SK-N-SH treated with all-trans-retinoic acid at 6 μM for 48 hours (cell line): ENCODE measurements around the gene CYP3A5.
"Not testable (repeated sequence)": the region's sequence is repeated elsewhere in the genome, so short reads cannot be mapped to it uniquely, and the experiment has no call there.

Source experiments
- ATAC-seq: fragments of 200-7000 bp; cut with Tn5 transposase; 3 replicates; pipeline ENCODE4 v1.9.1; 2020; ENCODE audit warnings: mild to moderate bottlenecking, moderate library complexity
- ARNTL ChIP-seq: fragments of 450-650 bp; formaldehyde crosslinking; IDR thresholded peaks from 2 replicates; pipeline ENCODE4 v1.5.0; 2020; ENCODE audit warnings: low read depth, mild to moderate bottlenecking, moderate library complexity, borderline replicate concordance
- BACH2 ChIP-seq: fragments of 250-450 bp; sonication (Bioruptor Pico); IDR thresholded peaks from 2 replicates; pipeline ENCODE4 v1.9.0; 2021; ENCODE audit warnings: mild to moderate bottlenecking, borderline replicate concordance
- CSDC2 ChIP-seq: fragments of 250-450 bp; sonication (Bioruptor Pico); IDR thresholded peaks from 2 replicates; pipeline ENCODE4 v1.5.0; 2020; ENCODE audit warnings: mild to moderate bottlenecking, moderate library complexity
- CSRNP3 ChIP-seq: fragments of 250-450 bp; sonication (Bioruptor Pico); IDR thresholded peaks from 2 replicates; pipeline ENCODE4 v1.5.1; 2021; ENCODE audit warnings: mild to moderate bottlenecking, moderate library complexity
- GLIS3 ChIP-seq: fragments of 250-450 bp; sonication (Bioruptor Pico); IDR thresholded peaks from 2 replicates; pipeline ENCODE4 v1.5.0; 2020; ENCODE audit warnings: mild to moderate bottlenecking, moderate library complexity
- ISL1 ChIP-seq: fragments of 250-450 bp; sonication (Bioruptor Pico); IDR thresholded peaks from 2 replicates; pipeline ENCODE4 v2.1.2; 2022; ENCODE audit warnings: mild to moderate bottlenecking, moderate library complexity
- OSR1 ChIP-seq: fragments of 250-450 bp; sonication (Bioruptor Pico); IDR thresholded peaks from 2 replicates; pipeline ENCODE4 v1.8.0; 2022; ENCODE audit warnings: moderate library complexity, mild to moderate bottlenecking, inconsistent platforms
- PATZ1 ChIP-seq: fragments of 250-450 bp; sonication (Bioruptor Pico); IDR thresholded peaks from 2 replicates; pipeline ENCODE4 v1.8.0; 2020; ENCODE audit warnings: mild to moderate bottlenecking, moderate library complexity, borderline replicate concordance
- PPARA ChIP-seq: fragments of 250-450 bp; sonication (Bioruptor Pico); IDR thresholded peaks from 2 replicates; pipeline ENCODE4 v1.5.0; 2020; ENCODE audit warnings: mild to moderate bottlenecking, borderline replicate concordance
- RARB ChIP-seq: fragments of 250-450 bp; sonication (Bioruptor Pico); IDR thresholded peaks from 2 replicates; pipeline ENCODE4 v1.8.0; 2021; ENCODE audit warnings: mild to moderate bottlenecking, moderate library complexity
- SNAI2 ChIP-seq: fragments of 250-450 bp; sonication (Bioruptor Pico); IDR thresholded peaks from 2 replicates; pipeline ENCODE4 v1.5.0; 2020; ENCODE audit warnings: mild to moderate bottlenecking, moderate library complexity
- TCF4 ChIP-seq: fragments of 250-450 bp; sonication (Bioruptor Pico); IDR thresholded peaks from 2 replicates; pipeline ENCODE4 v1.8.0; 2021; ENCODE audit warnings: mild to moderate bottlenecking, moderate library complexity, borderline replicate concordance
- TOX ChIP-seq: fragments of 250-450 bp; sonication (Bioruptor Pico); IDR thresholded peaks from 2 replicates; pipeline ENCODE4 v1.8.0; 2021; ENCODE audit warnings: mild to moderate bottlenecking, moderate library complexity, borderline replicate concordance
- ZC3H10 ChIP-seq: fragments of 250-450 bp; sonication (Bioruptor Pico); IDR thresholded peaks from 2 replicates; pipeline ENCODE4 v1.5.1; 2021; ENCODE audit warnings: mild to moderate bottlenecking, moderate library complexity
- ZFP3 ChIP-seq: fragments of 250-450 bp; sonication (Bioruptor Pico); IDR thresholded peaks from 2 replicates; pipeline ENCODE4 v1.5.0; 2020; ENCODE audit warnings: mild to moderate bottlenecking, moderate library complexity
- ZNF565 ChIP-seq: fragments of 450-650 bp; formaldehyde crosslinking; conservative IDR thresholded peaks from 2 replicates; pipeline ENCODE4 v1.5.0; 2020; ENCODE audit warnings: low read depth, mild to moderate bottlenecking, moderate library complexity
- ZNF70 ChIP-seq: fragments of 450-650 bp; formaldehyde crosslinking; IDR thresholded peaks from 2 replicates; pipeline ENCODE4 v1.5.0; 2020; ENCODE audit warnings: mild to moderate bottlenecking, moderate library complexity
- ZNF8 ChIP-seq: fragments of 450-650 bp; formaldehyde crosslinking; IDR thresholded peaks from 2 replicates; pipeline ENCODE4 v1.5.0; 2020; ENCODE audit warnings: mild to moderate bottlenecking, moderate library complexity
- TF ChIP-seq, protein P1 (sequence below): fragments of 250-450 bp; sonication (Bioruptor Pico); IDR thresholded peaks from 2 replicates; pipeline ENCODE4 v1.8.0; 2021; ENCODE audit warnings: low read depth, mild to moderate bottlenecking, moderate library complexity, borderline replicate concordance
- TF ChIP-seq, protein P2 (sequence below): fragments of 250-450 bp; sonication (Bioruptor Pico); IDR thresholded peaks from 2 replicates; pipeline ENCODE4 v1.5.1; 2020; ENCODE audit warnings: low read depth, mild to moderate bottlenecking, moderate library complexity

The CYP3A5 gene

GRCh38 chr7:99653754-99654153 lies 26.0 kb downstream of the CYP3A5 start:
- ATAC-seq = no peak
- TF ChIP-seq, protein P1, sequence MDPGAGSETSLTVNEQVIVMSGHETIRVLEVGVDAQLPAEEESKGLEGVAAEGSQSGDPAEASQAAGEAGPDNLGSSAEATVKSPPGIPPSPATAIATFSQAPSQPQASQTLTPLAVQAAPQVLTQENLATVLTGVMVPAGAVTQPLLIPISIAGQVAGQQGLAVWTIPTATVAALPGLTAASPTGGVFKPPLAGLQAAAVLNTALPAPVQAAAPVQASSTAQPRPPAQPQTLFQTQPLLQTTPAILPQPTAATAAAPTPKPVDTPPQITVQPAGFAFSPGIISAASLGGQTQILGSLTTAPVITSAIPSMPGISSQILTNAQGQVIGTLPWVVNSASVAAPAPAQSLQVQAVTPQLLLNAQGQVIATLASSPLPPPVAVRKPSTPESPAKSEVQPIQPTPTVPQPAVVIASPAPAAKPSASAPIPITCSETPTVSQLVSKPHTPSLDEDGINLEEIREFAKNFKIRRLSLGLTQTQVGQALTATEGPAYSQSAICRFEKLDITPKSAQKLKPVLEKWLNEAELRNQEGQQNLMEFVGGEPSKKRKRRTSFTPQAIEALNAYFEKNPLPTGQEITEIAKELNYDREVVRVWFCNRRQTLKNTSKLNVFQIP (CRISPR knock-in tag) = no peak
- no peak for TF ChIP-seq ZC3H10
- no peak for TF ChIP-seq ZNF8 (CRISPR knock-in tag)
- no peak for TF ChIP-seq ISL1 (CRISPR knock-in tag)
- TF ChIP-seq BACH2 (CRISPR knock-in tag) = no peak
- no peak for TF ChIP-seq ZNF70 (CRISPR knock-in tag)
- no peak for TF ChIP-seq PATZ1

GRCh38 chr7:99653269-99653668 lies 26.5 kb downstream of the CYP3A5 start:
- not testable (repeated sequence) for ATAC-seq

DNA sequence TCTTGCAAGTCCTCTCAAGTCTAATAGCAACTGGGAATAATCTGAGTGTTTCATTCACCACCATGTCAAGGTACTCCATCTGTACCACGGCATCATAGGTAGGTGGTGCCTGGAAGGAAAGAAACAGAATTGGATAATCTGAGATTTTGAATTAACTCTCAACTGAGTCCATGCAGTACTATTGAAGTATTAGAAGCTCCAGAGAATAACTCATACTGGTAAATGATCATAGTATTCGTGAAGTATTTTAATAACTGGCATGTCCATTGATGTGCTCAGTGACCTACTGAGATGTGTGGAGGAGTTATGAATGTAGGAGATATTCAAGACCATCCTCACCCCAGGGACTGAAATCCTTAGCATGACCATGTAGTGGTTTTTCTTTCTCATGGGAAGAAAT lies 27.1 kb downstream of the CYP3A5 start:
- no peak for ATAC-seq
- TF ChIP-seq TCF4 (no peak), ZNF8 (CRISPR knock-in tag) (no peak), ZC3H10 (no peak), BACH2 (CRISPR knock-in tag) (no peak), ZNF70 (CRISPR knock-in tag) (no peak), PPARA (CRISPR knock-in tag) (no peak), GLIS3 (CRISPR knock-in tag) (no peak), RARB (CRISPR knock-in tag) (no peak), PATZ1 (no peak), ZNF565 (CRISPR knock-in tag) (no peak), CSRNP3 (CRISPR knock-in tag) (no peak), ZFP3 (CRISPR knock-in tag) (no peak), ARNTL (no peak), SNAI2 (no peak), CSDC2 (CRISPR knock-in tag) (no peak), OSR1 (CRISPR knock-in tag) (no peak), ISL1 (CRISPR knock-in tag) (no peak), TOX (CRISPR knock-in tag) (no peak)
- TF ChIP-seq, protein P2, sequence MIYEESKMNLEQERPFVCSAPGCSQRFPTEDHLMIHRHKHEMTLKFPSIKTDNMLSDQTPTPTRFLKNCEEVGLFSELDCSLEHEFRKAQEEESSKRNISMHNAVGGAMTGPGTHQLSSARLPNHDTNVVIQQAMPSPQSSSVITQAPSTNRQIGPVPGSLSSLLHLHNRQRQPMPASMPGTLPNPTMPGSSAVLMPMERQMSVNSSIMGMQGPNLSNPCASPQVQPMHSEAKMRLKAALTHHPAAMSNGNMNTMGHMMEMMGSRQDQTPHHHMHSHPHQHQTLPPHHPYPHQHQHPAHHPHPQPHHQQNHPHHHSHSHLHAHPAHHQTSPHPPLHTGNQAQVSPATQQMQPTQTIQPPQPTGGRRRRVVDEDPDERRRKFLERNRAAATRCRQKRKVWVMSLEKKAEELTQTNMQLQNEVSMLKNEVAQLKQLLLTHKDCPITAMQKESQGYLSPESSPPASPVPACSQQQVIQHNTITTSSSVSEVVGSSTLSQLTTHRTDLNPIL (CRISPR knock-in tag) = no peak
- TF ChIP-seq, protein P1 (CRISPR knock-in tag) = no peak
